GM23248 (cell line): ENCODE results near the gene MAG.

Experiments used
- EZH2 ChIP-seq: fragments of 200-600 bp; sonication (generic); IDR thresholded peaks from 2 replicates; pipeline ENCODE4 v1.6.1; 2018; ENCODE audit warnings: antibody characterized with exemption, mild to moderate bottlenecking; ENCODE audit not compliant: insufficient read depth, poor library complexity, severe bottlenecking
- EZH2phosphoT487 ChIP-seq: fragments of 200-600 bp; sonication (generic); IDR thresholded peaks from 2 replicates; pipeline ENCODE4 v1.6.1; 2018; ENCODE audit warnings: antibody characterized with exemption, moderate library complexity, mild to moderate bottlenecking, low read depth; ENCODE audit not compliant: insufficient read depth

- TF ChIP-seq EZH2 (no peak), EZH2phosphoT487 (no peak)
These were observed 25.6 kb downstream of the MAG start for GRCh38 chr19:35317464-35318043.
